GM18951 (cell line): ENCODE measurements around the gene LIMCH1.

ENCODE experiments used
- POLR2A ChIP-seq: IDR thresholded peaks from 4 replicates; pipeline ENCODE4 v1.6.1; 2011; ENCODE audit warnings: mild to moderate bottlenecking; ENCODE audit not compliant: insufficient read length, insufficient read depth; ENCODE audit errors: extremely low read depth
- in situ Hi-C: fragments of 300-500 bp; cut with MboI; formaldehyde crosslinking; loops from one replicate; pipeline ENCODE4 v1.12.0; 2022; ENCODE audit warnings: low sequenced_read_pairs, mixed read lengths, inconsistent platforms; ENCODE audit not compliant: unreplicated experiment

The LIMCH1 gene

GRCh38 chr4:41590591-41590990 is 52.6 kb downstream of the LIMCH1 start:
- no peak for TF ChIP-seq POLR2A
- in situ Hi-C loops: no loop called here

DNA sequence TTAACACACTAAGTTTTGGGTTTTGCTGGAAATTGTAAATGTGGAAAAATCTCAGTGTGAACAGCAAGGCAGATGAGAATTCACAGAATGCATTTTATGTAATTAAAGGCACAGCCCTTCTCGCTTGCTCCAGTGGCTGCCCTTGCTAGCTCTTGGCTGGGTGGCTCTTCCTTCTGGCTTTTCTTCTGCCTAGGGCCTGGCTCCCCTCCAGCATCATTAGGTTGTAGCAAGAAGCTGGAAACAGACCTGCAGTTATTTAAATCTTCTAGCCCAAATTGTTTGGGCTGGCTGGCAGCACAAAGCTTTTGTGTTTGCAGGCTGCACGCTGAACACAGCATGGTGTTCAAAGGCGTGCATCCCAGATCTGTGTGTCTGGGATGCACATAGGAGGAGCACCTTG is 56.5 kb downstream of the LIMCH1 start:
- TF ChIP-seq POLR2A: no peak
- in situ Hi-C loops: no loop called here

- in situ Hi-C loops: no loop called here
- no peak for TF ChIP-seq POLR2A
These were observed 59.5 kb downstream of the LIMCH1 start for GRCh38 chr4:41597494-41597893.

- TF ChIP-seq POLR2A: no peak
- in situ Hi-C loops: no loop called here
These were observed 60.6 kb downstream of the LIMCH1 start for GRCh38 chr4:41598580-41598979.

DNA sequence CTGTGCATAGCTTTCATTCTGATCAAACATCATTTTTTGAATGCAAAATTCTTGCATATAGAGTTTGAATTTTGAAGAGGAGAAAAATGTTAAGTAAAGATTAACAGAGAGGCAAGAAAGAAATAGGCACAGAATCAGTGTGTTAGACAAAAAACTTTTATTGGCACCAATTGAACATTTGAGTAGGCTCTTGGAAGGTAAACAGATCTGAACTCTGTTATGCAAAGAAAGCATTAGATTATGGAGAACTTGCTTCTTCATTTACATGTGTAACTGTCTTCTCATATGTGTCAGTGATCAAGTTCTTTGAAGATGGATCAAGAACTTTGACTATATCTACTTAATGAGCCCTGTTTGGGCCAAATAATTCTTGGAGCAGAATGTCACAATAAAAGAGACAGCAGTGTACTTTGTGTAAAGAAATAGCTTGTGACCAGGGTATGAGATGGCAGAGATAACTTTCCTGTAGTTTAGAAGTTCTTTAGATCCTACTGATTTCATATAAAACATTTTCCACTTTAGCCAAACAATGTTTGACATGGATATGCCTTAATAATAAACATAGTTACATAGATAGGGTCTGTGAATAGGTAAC is 61.3 kb downstream of the LIMCH1 start:
- no peak for TF ChIP-seq POLR2A
- in situ Hi-C loops: no loop called here

- in situ Hi-C loops: no loop called here
These were observed 62.4 kb downstream of the LIMCH1 start for GRCh38 chr4:41600243-41600912.

DNA sequence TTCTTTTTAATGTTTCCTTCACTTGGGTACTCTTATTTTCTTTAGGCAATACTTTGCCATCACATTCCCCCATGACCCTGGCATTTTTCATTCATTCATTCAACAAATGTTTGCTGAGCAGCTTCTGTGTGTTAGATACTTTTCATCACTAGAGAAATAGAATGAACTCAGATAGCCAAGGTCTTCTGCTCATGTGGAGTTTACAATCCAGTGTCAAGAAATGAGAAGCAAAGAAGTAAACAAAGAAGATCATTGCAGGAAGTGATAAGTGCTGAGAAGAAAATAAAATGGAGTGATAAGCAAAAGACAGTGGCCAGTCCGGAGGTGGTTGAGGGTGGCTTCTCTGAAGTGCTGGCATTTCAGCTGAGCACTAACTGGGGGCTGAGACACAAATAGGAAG is 63.1 kb downstream of the LIMCH1 start:
- in situ Hi-C loops: no loop called here
- no peak for TF ChIP-seq POLR2A

More at GRCh38 chr4:41600243-41600912, 62.4 kb downstream of the LIMCH1 start:
- no peak for TF ChIP-seq POLR2A

DNA sequence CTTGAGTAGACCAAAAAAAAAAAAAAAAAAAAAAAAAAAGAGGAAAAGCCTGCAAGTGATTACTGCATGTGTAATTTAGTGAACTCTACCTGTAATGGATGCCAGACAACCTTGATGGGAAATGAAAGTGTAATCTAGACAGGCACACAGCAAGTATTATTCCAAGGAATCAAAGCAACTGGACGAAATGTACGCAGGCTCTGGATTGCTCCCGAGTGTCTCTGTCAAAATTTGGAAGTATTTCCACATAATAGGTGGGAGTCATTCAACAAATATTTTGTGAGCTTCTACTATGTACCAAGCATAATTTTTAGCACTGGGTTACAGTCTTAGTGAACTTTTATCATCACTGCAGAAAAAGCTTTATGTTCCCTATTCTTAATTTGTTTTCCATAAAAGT is 64.2 kb downstream of the LIMCH1 start:
- in situ Hi-C loops: no loop called here

GRCh38 chr4:41602886-41603498 is 65.0 kb downstream of the LIMCH1 start:
- in situ Hi-C loops: no loop called here
- no peak for TF ChIP-seq POLR2A

More for the DNA sequence above, 64.2 kb downstream of the LIMCH1 start:
- no peak for TF ChIP-seq POLR2A

DNA sequence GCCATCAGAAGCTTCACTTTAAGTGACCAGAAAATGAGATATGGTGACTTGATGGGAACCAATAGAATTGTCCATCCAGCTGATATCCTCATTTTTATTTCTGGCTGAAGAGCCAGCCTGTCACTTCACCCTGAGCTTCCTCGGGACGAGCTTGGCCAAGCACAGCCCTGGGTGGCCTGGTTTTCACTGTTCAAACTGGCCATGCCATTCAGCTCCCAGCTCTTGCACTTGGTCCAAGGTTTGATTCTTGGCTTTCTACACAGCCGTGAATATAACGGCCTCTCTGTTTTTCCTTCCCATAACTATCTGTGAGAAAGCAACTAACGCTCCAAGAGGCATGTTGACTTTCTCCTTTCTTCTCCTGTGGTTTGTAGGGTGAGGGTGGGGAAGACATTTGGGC is 71.9 kb downstream of the LIMCH1 start:
- in situ Hi-C loops: no loop called here

DNA sequence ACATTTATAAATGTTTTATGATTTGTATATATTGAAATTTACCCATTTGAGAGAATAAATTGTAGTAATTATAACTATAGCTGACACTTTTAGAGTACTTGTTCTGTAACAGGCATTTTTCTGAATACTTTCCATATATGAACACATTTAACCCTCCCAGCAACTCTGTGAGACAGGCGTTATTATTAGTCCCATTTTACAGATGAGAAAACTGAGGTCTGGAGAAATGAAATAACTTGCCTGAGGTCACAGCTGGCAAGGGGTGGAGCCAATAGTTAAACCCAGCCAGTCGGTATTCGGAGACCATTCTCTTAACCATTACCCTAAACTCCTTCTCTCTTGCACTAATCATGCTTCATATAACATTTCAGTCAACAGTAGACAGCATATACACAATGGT is 72.5 kb downstream of the LIMCH1 start:
- in situ Hi-C loops: no loop called here
- no peak for TF ChIP-seq POLR2A

More for the DNA sequence above, 71.9 kb downstream of the LIMCH1 start:
- TF ChIP-seq POLR2A: no peak

DNA sequence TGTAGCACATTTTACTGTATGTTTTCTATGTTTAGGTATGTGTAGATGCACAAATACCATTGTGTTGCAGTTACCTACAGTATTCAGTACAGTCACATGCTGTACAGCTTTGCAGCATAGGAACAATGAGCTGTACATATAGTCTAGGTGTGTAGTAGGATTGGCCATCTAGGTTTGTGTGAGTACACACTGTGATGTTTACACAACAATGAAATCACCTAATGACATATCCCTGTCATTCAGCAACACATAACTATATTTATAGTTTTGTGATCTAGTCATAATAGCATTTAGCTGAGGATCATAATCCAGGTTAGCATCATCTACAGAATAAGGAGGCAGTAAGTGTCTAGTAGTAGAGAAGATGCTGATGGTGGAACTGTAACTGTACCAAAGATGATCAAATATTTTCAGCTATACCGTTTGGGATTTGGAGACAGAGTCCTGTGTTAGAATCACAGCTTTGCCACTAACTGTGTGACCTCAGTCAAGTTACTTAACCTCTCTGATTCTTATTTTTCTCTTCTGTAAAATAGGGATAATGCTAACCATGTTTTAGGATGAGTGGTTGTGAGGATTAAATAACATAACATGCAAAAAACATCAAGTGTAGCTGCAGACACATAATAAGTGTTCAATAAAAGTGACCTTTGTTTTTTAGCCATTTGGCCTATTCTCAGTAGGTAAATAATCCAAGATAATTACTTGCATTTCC is 73.3 kb downstream of the LIMCH1 start:
- in situ Hi-C loops: no loop called here
- no peak for TF ChIP-seq POLR2A
